ENCODE data around the gene DPYD. TPM values are rescaled to one million over a fixed set of nuclear protein-coding genes. Genes with fewer than 3 reads are reported as not detected.

Gene DPYD
- polyA plus RNA-seq, 4 donors, result 11.9 to 31.8 (median 26.0) TPM

- Histone ChIP-seq H3K9me3 (ENCODE audit: control insufficient read depth in 2 of 2, insufficient read depth in 1 of 2, low read depth in 1 of 2, low read length in 1 of 2) (no peaks in the 10 kb centered on the region), H3K27ac (ENCODE audit: low read depth in 1 of 3, low read length in 2 of 3) (no peak overlapping the region), H3K36me3 (ENCODE audit: control insufficient read depth in 3 of 3, insufficient read depth in 2 of 3, low read depth in 1 of 3, low read length in 3 of 3) (no peaks in the 10 kb centered on the region), H3K4me1 (ENCODE audit: control insufficient read depth in 3 of 3, insufficient read depth in 2 of 3, low read depth in 1 of 3, low read length in 2 of 3) (peaks cover 0 to 2% (median 0%) of the 10 kb centered on the region in 3 donors), H3K4me3 (ENCODE audit: low read depth in 1 of 3, low read length in 3 of 3) (no peak overlapping the region), H3K27me3 (ENCODE audit: control insufficient read depth in 3 of 3, insufficient read depth in 3 of 3, low read length in 3 of 3) (no peaks in the 10 kb centered on the region)
- FAIRE-seq, result no peak
- WGBS, 3 donors, result 93 to 96% (median 96%) methylated on average over 3 of the region's 3 CpGs
- no peak for DNase-seq
Observed at GRCh38 chr1:97803026-97803425, 117.8 kb downstream of the DPYD start.

GRCh38 chr1:97802011-97802410 is 118.8 kb downstream of the DPYD start:
- Histone ChIP-seq H3K36me3 (ENCODE audit: control insufficient read depth in 3 of 3, insufficient read depth in 2 of 3, low read depth in 1 of 3, low read length in 3 of 3) (no peaks in the 10 kb centered on the region), H3K9me3 (ENCODE audit: control insufficient read depth in 2 of 2, insufficient read depth in 1 of 2, low read depth in 1 of 2, low read length in 1 of 2) (no peaks in the 10 kb centered on the region), H3K27me3 (ENCODE audit: control insufficient read depth in 3 of 3, insufficient read depth in 3 of 3, low read length in 3 of 3) (no peaks in the 10 kb centered on the region), H3K4me3 (ENCODE audit: low read depth in 1 of 3, low read length in 3 of 3) (no peak overlapping the region), H3K4me1 (ENCODE audit: control insufficient read depth in 3 of 3, insufficient read depth in 2 of 3, low read depth in 1 of 3, low read length in 2 of 3) (peaks cover 0 to 3% (median under 1%) of the 10 kb centered on the region in 3 donors), H3K27ac (ENCODE audit: low read depth in 1 of 3, low read length in 2 of 3) (no peak overlapping the region)
- WGBS, 3 donors, result 90 to 96% (median 95%) methylated on average over 2 of the region's 2 CpGs
- FAIRE-seq, result no peak
- DNase-seq, result no peak

GRCh38 chr1:97797403-97798183 is 123.2 kb downstream of the DPYD start:
- Histone ChIP-seq H3K27me3 (ENCODE audit: control insufficient read depth in 3 of 3, insufficient read depth in 3 of 3, low read length in 3 of 3) (no peaks in the 10 kb centered on the region), H3K27ac (ENCODE audit: low read depth in 1 of 3, low read length in 2 of 3) (no peak overlapping the region), H3K4me1 (ENCODE audit: control insufficient read depth in 3 of 3, insufficient read depth in 2 of 3, low read depth in 1 of 3, low read length in 2 of 3) (peaks cover 0 to 4% (median 0%) of the 10 kb centered on the region in 3 donors), H3K4me3 (ENCODE audit: low read depth in 1 of 3, low read length in 3 of 3) (no peak overlapping the region), H3K36me3 (ENCODE audit: control insufficient read depth in 3 of 3, insufficient read depth in 2 of 3, low read depth in 1 of 3, low read length in 3 of 3) (no peaks in the 10 kb centered on the region), H3K9me3 (ENCODE audit: control insufficient read depth in 2 of 2, insufficient read depth in 1 of 2, low read depth in 1 of 2, low read length in 1 of 2) (no peaks in the 10 kb centered on the region)
- WGBS, 3 donors, result 80 to 94% (median 83%) methylated on average over 2 of the region's 2 CpGs
- FAIRE-seq (no peak), DNase-seq (peak; percentile 6 to 8)

GRCh38 chr1:97796711-97797110 is 124.1 kb downstream of the DPYD start:
- WGBS, 3 donors, result 18 to 63% (median 24%) methylated on average over 2 of the region's 2 CpGs

GRCh38 chr1:97792655-97793054 is 128.2 kb downstream of the DPYD start:
- FAIRE-seq (peak; percentile 15), DNase-seq (no peak)
- Histone ChIP-seq H3K27me3 (ENCODE audit: control insufficient read depth in 3 of 3, insufficient read depth in 3 of 3, low read length in 3 of 3) (no peaks in the 10 kb centered on the region), H3K4me3 (ENCODE audit: low read depth in 1 of 3, low read length in 3 of 3) (no peak overlapping the region), H3K27ac (ENCODE audit: low read depth in 1 of 3, low read length in 2 of 3) (no peak overlapping the region), H3K36me3 (ENCODE audit: control insufficient read depth in 3 of 3, insufficient read depth in 2 of 3, low read depth in 1 of 3, low read length in 3 of 3) (no peaks in the 10 kb centered on the region), H3K9me3 (ENCODE audit: control insufficient read depth in 2 of 2, insufficient read depth in 1 of 2, low read depth in 1 of 2, low read length in 1 of 2) (no peaks in the 10 kb centered on the region), H3K4me1 (ENCODE audit: control insufficient read depth in 3 of 3, insufficient read depth in 2 of 3, low read depth in 1 of 3, low read length in 2 of 3) (peaks cover 0 to 4% (median 0%) of the 10 kb centered on the region in 3 donors)
- WGBS, 3 donors, result 91 to 93% (median 91%) methylated on average over 4 of the region's 4 CpGs

More at GRCh38 chr1:97796711-97797110, 124.1 kb downstream of the DPYD start:
- DNase-seq (peak; percentile 55 to 60), FAIRE-seq (no peak)
- H3K4me3 ChIP-seq (ENCODE audit: low read depth in 1 of 3, low read length in 3 of 3), result no peak overlapping the region
- H3K27ac ChIP-seq (ENCODE audit: low read depth in 1 of 3, low read length in 2 of 3), result no peak overlapping the region
- no peaks in the 10 kb centered on the region for H3K36me3 ChIP-seq (ENCODE audit: control insufficient read depth in 3 of 3, insufficient read depth in 2 of 3, low read depth in 1 of 3, low read length in 3 of 3)
- H3K9me3 ChIP-seq (ENCODE audit: control insufficient read depth in 2 of 2, insufficient read depth in 1 of 2, low read depth in 1 of 2, low read length in 1 of 2), result no peaks in the 10 kb centered on the region
- no peaks in the 10 kb centered on the region for H3K27me3 ChIP-seq (ENCODE audit: control insufficient read depth in 3 of 3, insufficient read depth in 3 of 3, low read length in 3 of 3)
- H3K4me1 ChIP-seq (ENCODE audit: control insufficient read depth in 3 of 3, insufficient read depth in 2 of 3, low read depth in 1 of 3, low read length in 2 of 3), result peaks cover 0 to 4% (median 0%) of the 10 kb centered on the region in 3 donors

- Histone ChIP-seq H3K9me3 (ENCODE audit: control insufficient read depth in 2 of 2, insufficient read depth in 1 of 2, low read depth in 1 of 2, low read length in 1 of 2) (no peaks in the 10 kb centered on the region), H3K27ac (ENCODE audit: low read depth in 1 of 3, low read length in 2 of 3) (no peak overlapping the region), H3K4me3 (ENCODE audit: low read depth in 1 of 3, low read length in 3 of 3) (no peak overlapping the region), H3K27me3 (ENCODE audit: control insufficient read depth in 3 of 3, insufficient read depth in 3 of 3, low read length in 3 of 3) (no peaks in the 10 kb centered on the region), H3K36me3 (ENCODE audit: control insufficient read depth in 3 of 3, insufficient read depth in 2 of 3, low read depth in 1 of 3, low read length in 3 of 3) (no peaks in the 10 kb centered on the region), H3K4me1 (ENCODE audit: control insufficient read depth in 3 of 3, insufficient read depth in 2 of 3, low read depth in 1 of 3, low read length in 2 of 3) (no peaks in the 10 kb centered on the region)
- FAIRE-seq, result no peak
- peak in 1 of 2 donors; percentile 17 for DNase-seq
Observed at GRCh38 chr1:97791251-97791650, 129.6 kb downstream of the DPYD start.

- Histone ChIP-seq H3K4me1 (ENCODE audit: control insufficient read depth in 3 of 3, insufficient read depth in 2 of 3, low read depth in 1 of 3, low read length in 2 of 3) (no peaks in the 10 kb centered on the region), H3K9me3 (ENCODE audit: control insufficient read depth in 2 of 2, insufficient read depth in 1 of 2, low read depth in 1 of 2, low read length in 1 of 2) (no peaks in the 10 kb centered on the region), H3K27me3 (ENCODE audit: control insufficient read depth in 3 of 3, insufficient read depth in 3 of 3, low read length in 3 of 3) (no peaks in the 10 kb centered on the region), H3K4me3 (ENCODE audit: low read depth in 1 of 3, low read length in 3 of 3) (no peak overlapping the region), H3K27ac (ENCODE audit: low read depth in 1 of 3, low read length in 2 of 3) (no peak overlapping the region), H3K36me3 (ENCODE audit: control insufficient read depth in 3 of 3, insufficient read depth in 2 of 3, low read depth in 1 of 3, low read length in 3 of 3) (no peaks in the 10 kb centered on the region)
- no peak for DNase-seq
- FAIRE-seq, result no peak
- 79 to 91% (median 90%) methylated on average over 2 of the region's 2 CpGs for WGBS, 3 donors
Observed at GRCh38 chr1:97787231-97787630, 133.6 kb downstream of the DPYD start.

- Histone ChIP-seq H3K4me3 (ENCODE audit: low read depth in 1 of 3, low read length in 3 of 3) (no peak overlapping the region), H3K4me1 (ENCODE audit: control insufficient read depth in 3 of 3, insufficient read depth in 2 of 3, low read depth in 1 of 3, low read length in 2 of 3) (no peaks in the 10 kb centered on the region), H3K27ac (ENCODE audit: low read depth in 1 of 3, low read length in 2 of 3) (no peak overlapping the region), H3K27me3 (ENCODE audit: control insufficient read depth in 3 of 3, insufficient read depth in 3 of 3, low read length in 3 of 3) (no peaks in the 10 kb centered on the region), H3K9me3 (ENCODE audit: control insufficient read depth in 2 of 2, insufficient read depth in 1 of 2, low read depth in 1 of 2, low read length in 1 of 2) (no peaks in the 10 kb centered on the region), H3K36me3 (ENCODE audit: control insufficient read depth in 3 of 3, insufficient read depth in 2 of 3, low read depth in 1 of 3, low read length in 3 of 3) (no peaks in the 10 kb centered on the region)
- DNase-seq (no peak), FAIRE-seq (no peak)
Observed at GRCh38 chr1:97784661-97785060, 136.2 kb downstream of the DPYD start.

GRCh38 chr1:97783751-97784150 is 137.1 kb downstream of the DPYD start:
- WGBS, 3 donors, result 88 to 90% (median 90%) methylated on average over 2 of the region's 2 CpGs
- no peak overlapping the region for H3K27ac ChIP-seq (ENCODE audit: low read depth in 1 of 3, low read length in 2 of 3)
- DNase-seq, result no peak
- H3K4me1 ChIP-seq (ENCODE audit: control insufficient read depth in 3 of 3, insufficient read depth in 2 of 3, low read depth in 1 of 3, low read length in 2 of 3), result no peaks in the 10 kb centered on the region
- H3K9me3 ChIP-seq (ENCODE audit: control insufficient read depth in 2 of 2, insufficient read depth in 1 of 2, low read depth in 1 of 2, low read length in 1 of 2), result no peaks in the 10 kb centered on the region
- no peak for FAIRE-seq
- no peak overlapping the region for H3K4me3 ChIP-seq (ENCODE audit: low read depth in 1 of 3, low read length in 3 of 3)
- no peaks in the 10 kb centered on the region for H3K36me3 ChIP-seq (ENCODE audit: control insufficient read depth in 3 of 3, insufficient read depth in 2 of 3, low read depth in 1 of 3, low read length in 3 of 3)
- no peaks in the 10 kb centered on the region for H3K27me3 ChIP-seq (ENCODE audit: control insufficient read depth in 3 of 3, insufficient read depth in 3 of 3, low read length in 3 of 3)
